A673 (cell line): ENCODE results near the gene MARK2. TPM values are rescaled to one million over a fixed set of nuclear protein-coding genes. Genes with fewer than 3 reads are reported as not detected.
A peak's percentile ranks its signal among the peaks of the same experiment; 100 is the strongest.

Source experiments
- BruUV-seq: library from RNA; stranded (reverse); fragments of 400-500 nt; replicated peaks from 2 replicates; lab custom pipeline; 2021; lab: Mats Ljungman, UMichigan
- CTCF ChIA-PET: fragments of 300-600 bp; sonication (Branson Sonifier 250); formaldehyde crosslinking; loops from one replicate; lab custom pipeline; 2022; ENCODE audit warnings: antibody characterized with exemption; lab: Charles Lee
- POLR2A ChIA-PET: fragments of 300-600 bp; sonication (Branson Sonifier 250); formaldehyde crosslinking; loops from one replicate; lab custom pipeline; 2022; ENCODE audit warnings: antibody characterized with exemption; ENCODE audit not compliant: low non-redundant PET; lab: Charles Lee
- DNase-seq: peaks from one replicate; pipeline ENCODE4 v3.0.0-alpha.2; 2015; ENCODE audit warnings: low spot score
- H3K27ac ChIP-seq: fragments of 200-600 bp; sonication (generic); 2 replicates; pipeline ENCODE4 v1.5.1; 2016; ENCODE audit warnings: mixed run types, low read depth, mild to moderate bottlenecking, mixed read lengths, antibody characterized with exemption, low read length; ENCODE audit not compliant: poor library complexity, severe bottlenecking
- H3K27me3 ChIP-seq: fragments of 200-600 bp; sonication (generic); replicated peaks from 2 replicates; pipeline ENCODE4 v1.6.1; 2017; ENCODE audit warnings: mixed run types, low read depth, mild to moderate bottlenecking, mixed read lengths, antibody characterized with exemption, low read length; ENCODE audit not compliant: insufficient read depth, poor library complexity
- H3K36me3 ChIP-seq: fragments of 200-600 bp; sonication (generic); 2 replicates; pipeline ENCODE4 v1.6.1; 2016; ENCODE audit warnings: mixed run types, mild to moderate bottlenecking, mixed read lengths, antibody characterized with exemption, low read length; ENCODE audit not compliant: insufficient read depth, poor library complexity, severe bottlenecking
- H3K4me1 ChIP-seq: fragments of 200-600 bp; sonication (generic); 2 replicates; pipeline ENCODE4 v1.6.1; 2017; ENCODE audit warnings: mixed run types, mild to moderate bottlenecking, mixed read lengths, antibody characterized with exemption, low read length; ENCODE audit not compliant: insufficient read depth, poor library complexity, severe bottlenecking
- H3K4me3 ChIP-seq: fragments of 200-600 bp; sonication (generic); 2 replicates; pipeline ENCODE4 v1.5.1; 2016; ENCODE audit warnings: low read depth, mixed run types, mild to moderate bottlenecking, mixed read lengths, low read length; ENCODE audit not compliant: poor library complexity, severe bottlenecking
- H3K9me3 ChIP-seq: fragments of 200-600 bp; sonication (generic); 2 replicates; pipeline ENCODE4 v1.6.1; 2016; ENCODE audit warnings: mixed run types, low read depth, mild to moderate bottlenecking, mixed read lengths, antibody characterized with exemption, low read length; ENCODE audit not compliant: poor library complexity, severe bottlenecking
- EZH2 ChIP-seq: fragments of 200-600 bp; sonication (generic); IDR thresholded peaks from 2 replicates; pipeline ENCODE4 v1.6.1; 2017; ENCODE audit warnings: borderline replicate concordance, low read depth, mild to moderate bottlenecking, mixed read lengths, antibody characterized with exemption, low read length; ENCODE audit not compliant: poor library complexity, severe bottlenecking
- intact Hi-C: fragments of 100-400 bp; cut with micrococcal nuclease; formaldehyde crosslinking; loops from one replicate; pipeline ENCODE4 v1.10.0; 2022; ENCODE audit not compliant: unreplicated experiment
- total RNA-seq: library from RNA; stranded (reverse); gene quantifications from 2 replicates; pipeline ENCODE4 v1.2.3, GENCODE V29; 2021
- TF ChIP-seq, protein P1 (sequence below): fragments of 300-800, 200-600 bp; sonication (generic); conservative IDR thresholded peaks from 2 replicates; pipeline ENCODE4 v1.5.1; 2017; ENCODE audit warnings: low read depth, mild to moderate bottlenecking, antibody characterized with exemption, low read length, moderate library complexity, mixed read lengths

Gene MARK2
- total RNA-seq, 1 experiment from 2014 or later = 61.7 TPM

DNA sequence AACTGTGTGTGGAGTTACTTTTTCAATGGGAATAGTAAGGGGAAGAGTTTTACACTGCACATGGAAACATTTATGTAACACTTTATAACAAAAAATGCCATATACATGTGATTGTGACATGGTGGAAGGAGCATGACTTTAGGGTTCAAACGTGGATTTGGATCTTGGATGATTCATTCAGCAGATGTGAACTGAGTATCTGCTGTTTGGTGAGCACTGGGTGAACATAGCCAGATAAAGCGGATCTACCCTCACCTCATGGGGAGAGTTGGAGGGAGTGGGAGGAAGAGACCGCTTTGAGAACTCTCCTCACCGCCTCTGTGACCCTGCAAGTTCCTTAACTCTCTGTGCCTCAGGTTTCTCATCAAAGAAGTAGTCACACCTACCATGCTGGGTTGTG is 103.0 kb downstream of the MARK2 start:
- H3K27ac ChIP-seq = peak overlapping the region; percentile 41
- no TSS peak for BruUV-seq
- TF ChIP-seq, protein P1, sequence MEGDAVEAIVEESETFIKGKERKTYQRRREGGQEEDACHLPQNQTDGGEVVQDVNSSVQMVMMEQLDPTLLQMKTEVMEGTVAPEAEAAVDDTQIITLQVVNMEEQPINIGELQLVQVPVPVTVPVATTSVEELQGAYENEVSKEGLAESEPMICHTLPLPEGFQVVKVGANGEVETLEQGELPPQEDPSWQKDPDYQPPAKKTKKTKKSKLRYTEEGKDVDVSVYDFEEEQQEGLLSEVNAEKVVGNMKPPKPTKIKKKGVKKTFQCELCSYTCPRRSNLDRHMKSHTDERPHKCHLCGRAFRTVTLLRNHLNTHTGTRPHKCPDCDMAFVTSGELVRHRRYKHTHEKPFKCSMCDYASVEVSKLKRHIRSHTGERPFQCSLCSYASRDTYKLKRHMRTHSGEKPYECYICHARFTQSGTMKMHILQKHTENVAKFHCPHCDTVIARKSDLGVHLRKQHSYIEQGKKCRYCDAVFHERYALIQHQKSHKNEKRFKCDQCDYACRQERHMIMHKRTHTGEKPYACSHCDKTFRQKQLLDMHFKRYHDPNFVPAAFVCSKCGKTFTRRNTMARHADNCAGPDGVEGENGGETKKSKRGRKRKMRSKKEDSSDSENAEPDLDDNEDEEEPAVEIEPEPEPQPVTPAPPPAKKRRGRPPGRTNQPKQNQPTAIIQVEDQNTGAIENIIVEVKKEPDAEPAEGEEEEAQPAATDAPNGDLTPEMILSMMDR = no peak
- ChIA-PET POLR2A (interaction anchor here (0.9 kb wide), 1 partner anchor 11 kb away, joined by 3 read pairs; no protein-coding TSS in a partner anchor), CTCF (no interaction called here)
- peaks cover 14% of the 10 kb centered on the region for H3K4me1 ChIP-seq
- peaks cover 11% of the 10 kb centered on the region for H3K36me3 ChIP-seq
- no peak overlapping the region for H3K4me3 ChIP-seq
- no peaks in the 10 kb centered on the region for H3K27me3 ChIP-seq
- intact Hi-C loops = no loop called here
- DNase-seq = no peak
- H3K9me3 ChIP-seq = no peaks in the 10 kb centered on the region

DNA sequence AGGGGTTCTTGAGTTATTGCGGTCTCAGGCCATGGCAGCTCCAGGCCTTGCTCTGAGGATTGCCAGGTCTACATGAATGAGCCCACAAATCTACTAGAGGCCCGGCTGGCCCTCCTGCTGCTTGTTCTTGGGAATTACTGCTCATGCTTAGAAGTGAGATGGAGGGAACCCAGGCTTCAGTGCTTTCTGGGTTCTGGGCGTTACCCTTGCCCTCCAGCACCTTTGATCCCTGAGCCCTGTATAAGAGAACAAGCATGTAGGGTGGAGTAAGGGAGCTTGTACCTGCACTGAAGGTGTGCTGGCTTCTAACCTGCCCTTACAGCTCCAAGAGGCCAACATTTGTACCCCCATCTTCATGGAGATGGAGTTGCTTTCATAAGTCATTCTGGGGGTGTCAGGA is 103.9 kb downstream of the MARK2 start:
- BruUV-seq = no TSS peak
- CTCF ChIA-PET = no interaction called here
- intact Hi-C loops = no loop called here

GRCh38 chr11:63944987-63945386 is 106.1 kb downstream of the MARK2 start:
- Histone ChIP-seq H3K4me3 (no peak overlapping the region), H3K27me3 (no peaks in the 10 kb centered on the region), H3K4me1 (peaks cover 8% of the 10 kb centered on the region), H3K36me3 (peaks cover 30% of the 10 kb centered on the region), H3K27ac (peak overlapping the region; percentile 39), H3K9me3 (no peaks in the 10 kb centered on the region)
- no TSS peak for BruUV-seq
- TF ChIP-seq, protein P1 = no peak
- no peak for TF ChIP-seq EZH2
- DNase-seq = no peak
- ChIA-PET CTCF (interaction anchor here (0.7 to 2.6 kb wide), 7 partner anchors 17 to 203 kb away, joined by 3 to 44 read pairs (median 4); partner anchors contain the start of genes MARK2 and ZFTA), POLR2A (no interaction called here)
- intact Hi-C loops = loop anchor here (1.0 to 2.0 kb wide), 2 partner anchors 107 to 176 kb away; partner anchors contain the start of gene ZFTA

More for the DNA sequence above, 103.9 kb downstream of the MARK2 start:
- H3K4me1 ChIP-seq = peaks cover 14% of the 10 kb centered on the region
- TF ChIP-seq, protein P1 = no peak
- no peak for TF ChIP-seq EZH2
- no peak for DNase-seq
- no peaks in the 10 kb centered on the region for H3K9me3 ChIP-seq
- peaks cover 18% of the 10 kb centered on the region for H3K36me3 ChIP-seq
- H3K4me3 ChIP-seq = no peak overlapping the region
- peak overlapping the region; percentile 41 for H3K27ac ChIP-seq
- POLR2A ChIA-PET = interaction anchor here (0.9 kb wide), 1 partner anchor 10 kb away, joined by 3 read pairs; no protein-coding TSS in a partner anchor
- no peaks in the 10 kb centered on the region for H3K27me3 ChIP-seq
